ENCODE results near the gene C1orf159.

DNA sequence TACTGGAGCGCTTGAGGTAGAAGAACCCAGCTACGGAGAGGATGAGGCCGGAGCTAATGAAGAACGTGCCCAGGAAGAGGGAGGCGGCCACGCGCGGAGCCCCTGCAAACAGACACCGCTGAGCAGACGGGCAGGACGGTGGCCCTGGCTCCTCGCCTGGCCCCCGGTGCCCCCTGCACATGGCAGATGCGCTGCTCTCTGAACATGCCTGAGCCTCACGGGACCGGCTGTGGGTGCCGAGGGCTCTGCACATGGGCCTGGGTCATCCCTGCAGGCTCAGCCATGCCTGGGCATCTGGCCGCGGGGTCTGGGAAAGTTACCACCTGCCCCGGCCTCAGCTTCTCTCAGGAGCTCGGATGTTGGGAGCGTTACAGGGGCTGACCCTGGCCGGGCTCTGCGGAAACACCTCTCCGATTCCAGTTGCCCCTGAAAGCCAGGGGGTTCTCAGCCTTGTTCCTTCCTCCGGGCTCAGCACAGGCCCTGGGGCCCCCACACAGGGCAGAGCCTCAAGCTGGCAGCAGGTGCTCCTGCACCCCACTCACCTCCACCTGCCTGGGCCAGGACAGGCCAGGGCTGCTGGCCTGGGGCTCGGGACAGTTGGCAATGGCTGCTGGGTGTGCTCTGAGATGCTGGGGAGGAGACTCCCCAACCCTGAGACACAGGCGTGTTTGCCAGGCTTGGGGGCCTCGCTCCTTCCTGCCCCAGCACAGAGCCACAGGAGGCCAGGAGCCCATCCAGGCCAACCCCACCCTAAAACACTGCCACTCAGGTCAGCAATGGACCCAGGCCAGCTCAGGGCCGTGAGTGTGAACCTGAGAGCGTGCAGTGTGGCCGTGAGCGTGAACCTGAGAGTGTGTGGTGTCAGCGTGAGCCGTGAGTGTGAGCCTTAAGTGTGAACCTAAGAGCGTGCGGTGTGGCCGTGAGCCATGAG lies 29.7 kb downstream of the C1orf159 start:
- TF ChIP-seq CTCF (IDR thresholded peaks at IDR 0.05) = no peak
- no peak for TF ChIP-seq EZH2 (IDR thresholded peaks at IDR 0.05; ENCODE audit: borderline replicate concordance, insufficient read depth, low read depth, low read length, poor library complexity, severe bottlenecking)
